ENCODE data around the gene LZTR1. TPM values are rescaled to one million over a fixed set of nuclear protein-coding genes. Genes with fewer than 3 reads are reported as not detected.

Gene LZTR1
- total RNA-seq, 1 experiment from 2014 or later = 40.2 TPM

DNA sequence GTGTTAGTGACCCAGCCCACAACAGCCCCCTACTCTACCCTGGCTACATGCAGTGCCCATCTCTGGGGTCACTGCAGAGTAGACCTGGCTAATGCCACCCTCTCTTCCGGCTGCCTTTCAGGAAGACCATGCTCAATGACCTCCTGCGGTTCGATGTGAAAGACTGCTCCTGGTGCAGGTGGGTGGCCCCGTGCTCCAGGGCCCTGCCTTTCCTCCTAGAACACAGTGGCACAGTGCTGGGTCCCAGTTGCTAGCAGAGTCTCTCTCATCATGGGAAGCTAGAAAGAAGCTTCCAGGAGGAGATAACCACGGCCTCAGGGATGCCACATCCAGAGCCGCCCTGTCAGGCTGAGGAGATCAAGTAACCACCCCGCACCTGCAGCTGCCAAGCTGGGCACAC lies 3.6 kb downstream of the LZTR1 start:
- Histone ChIP-seq H3K4me3 (ENCODE audit: low read depth in 2 of 2, low read length in 2 of 2) (no peak overlapping the region), H3K9me3 (ENCODE audit: control insufficient read depth, insufficient read depth, low read depth, low read length) (no peaks in the 10 kb centered on the region), H3K4me1 (ENCODE audit: control insufficient read depth, insufficient read depth, low read length) (0 out of 2 replicates have a peak, but pooled peaks cover 3% of the 10 kb centered on the region), H3K36me3 (ENCODE audit: control insufficient read depth, insufficient read depth, low read length) (no peaks in the 10 kb centered on the region; the same call in 1 of the 2 replicates), H3K27ac (ENCODE audit: low read length) (no peak overlapping the region), H3K27me3 (ENCODE audit: control insufficient read depth, insufficient read depth, low read length) (no peaks in the 10 kb centered on the region)
- ChIA-PET CTCF (no interaction called here), POLR2A (no interaction called here)
- intact Hi-C loops (cut with micrococcal nuclease; ENCODE audit: unreplicated experiment) (no loop called here), in situ Hi-C loops (cut with HindIII; ENCODE audit: low pct_unique_long_range_greater_than_20kb, low sequenced_read_pairs) (no loop called here)
- TF ChIP-seq, protein P1, sequence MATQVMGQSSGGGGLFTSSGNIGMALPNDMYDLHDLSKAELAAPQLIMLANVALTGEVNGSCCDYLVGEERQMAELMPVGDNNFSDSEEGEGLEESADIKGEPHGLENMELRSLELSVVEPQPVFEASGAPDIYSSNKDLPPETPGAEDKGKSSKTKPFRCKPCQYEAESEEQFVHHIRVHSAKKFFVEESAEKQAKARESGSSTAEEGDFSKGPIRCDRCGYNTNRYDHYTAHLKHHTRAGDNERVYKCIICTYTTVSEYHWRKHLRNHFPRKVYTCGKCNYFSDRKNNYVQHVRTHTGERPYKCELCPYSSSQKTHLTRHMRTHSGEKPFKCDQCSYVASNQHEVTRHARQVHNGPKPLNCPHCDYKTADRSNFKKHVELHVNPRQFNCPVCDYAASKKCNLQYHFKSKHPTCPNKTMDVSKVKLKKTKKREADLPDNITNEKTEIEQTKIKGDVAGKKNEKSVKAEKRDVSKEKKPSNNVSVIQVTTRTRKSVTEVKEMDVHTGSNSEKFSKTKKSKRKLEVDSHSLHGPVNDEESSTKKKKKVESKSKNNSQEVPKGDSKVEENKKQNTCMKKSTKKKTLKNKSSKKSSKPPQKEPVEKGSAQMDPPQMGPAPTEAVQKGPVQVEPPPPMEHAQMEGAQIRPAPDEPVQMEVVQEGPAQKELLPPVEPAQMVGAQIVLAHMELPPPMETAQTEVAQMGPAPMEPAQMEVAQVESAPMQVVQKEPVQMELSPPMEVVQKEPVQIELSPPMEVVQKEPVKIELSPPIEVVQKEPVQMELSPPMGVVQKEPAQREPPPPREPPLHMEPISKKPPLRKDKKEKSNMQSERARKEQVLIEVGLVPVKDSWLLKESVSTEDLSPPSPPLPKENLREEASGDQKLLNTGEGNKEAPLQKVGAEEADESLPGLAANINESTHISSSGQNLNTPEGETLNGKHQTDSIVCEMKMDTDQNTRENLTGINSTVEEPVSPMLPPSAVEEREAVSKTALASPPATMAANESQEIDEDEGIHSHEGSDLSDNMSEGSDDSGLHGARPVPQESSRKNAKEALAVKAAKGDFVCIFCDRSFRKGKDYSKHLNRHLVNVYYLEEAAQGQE (IDR thresholded peaks at IDR 0.05; ENCODE audit: insufficient read depth in 1 of 2, low read depth in 2 of 2, low read length in 1 of 2) = no peak
- TF ChIP-seq SIN3A (IDR thresholded peaks at IDR 0.05; ENCODE audit: borderline replicate concordance, insufficient read depth, low read depth, low read length) = no peak
- TF ChIP-seq TCF7L2 (IDR thresholded peaks at IDR 0.05; ENCODE audit: low read depth, low read length) = no peak
- TF ChIP-seq, protein P2, sequence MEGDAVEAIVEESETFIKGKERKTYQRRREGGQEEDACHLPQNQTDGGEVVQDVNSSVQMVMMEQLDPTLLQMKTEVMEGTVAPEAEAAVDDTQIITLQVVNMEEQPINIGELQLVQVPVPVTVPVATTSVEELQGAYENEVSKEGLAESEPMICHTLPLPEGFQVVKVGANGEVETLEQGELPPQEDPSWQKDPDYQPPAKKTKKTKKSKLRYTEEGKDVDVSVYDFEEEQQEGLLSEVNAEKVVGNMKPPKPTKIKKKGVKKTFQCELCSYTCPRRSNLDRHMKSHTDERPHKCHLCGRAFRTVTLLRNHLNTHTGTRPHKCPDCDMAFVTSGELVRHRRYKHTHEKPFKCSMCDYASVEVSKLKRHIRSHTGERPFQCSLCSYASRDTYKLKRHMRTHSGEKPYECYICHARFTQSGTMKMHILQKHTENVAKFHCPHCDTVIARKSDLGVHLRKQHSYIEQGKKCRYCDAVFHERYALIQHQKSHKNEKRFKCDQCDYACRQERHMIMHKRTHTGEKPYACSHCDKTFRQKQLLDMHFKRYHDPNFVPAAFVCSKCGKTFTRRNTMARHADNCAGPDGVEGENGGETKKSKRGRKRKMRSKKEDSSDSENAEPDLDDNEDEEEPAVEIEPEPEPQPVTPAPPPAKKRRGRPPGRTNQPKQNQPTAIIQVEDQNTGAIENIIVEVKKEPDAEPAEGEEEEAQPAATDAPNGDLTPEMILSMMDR (IDR thresholded peaks at IDR 0.05) = no peak
- no peak for TF ChIP-seq POLR2AphosphoS5 (IDR thresholded peaks at IDR 0.05; ENCODE audit: low read depth, low read length)
- no peak for ATAC-seq
- no TSS peak for BruUV-seq (replicated peaks)
- DNase-seq (ENCODE audit: low read depth, low spot score) = no peak

DNA sequence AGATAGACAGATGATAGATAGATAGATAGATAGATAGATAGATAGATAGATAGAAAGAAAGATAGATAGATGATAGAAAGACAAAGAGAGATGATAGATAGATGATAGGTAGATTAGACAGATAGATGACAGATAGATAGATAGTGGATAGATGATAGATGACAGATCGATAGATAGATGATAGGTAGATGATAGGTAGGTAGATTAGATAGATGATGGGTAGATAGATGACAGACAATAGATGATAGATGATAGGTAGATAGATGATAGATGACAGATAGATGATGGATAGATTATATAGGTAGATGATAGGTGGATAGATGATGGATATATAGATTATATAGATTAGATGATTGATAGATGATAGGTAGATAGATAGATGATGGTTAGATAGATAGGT lies 4.3 kb downstream of the LZTR1 start:
- CTCF ChIA-PET = no interaction called here
- POLR2A ChIA-PET = interaction anchor here (0.6 to 0.7 kb wide), 3 partner anchors 31 to 107 kb away, joined by 3 read pairs; no protein-coding TSS in a partner anchor
- Histone ChIP-seq H3K27ac (ENCODE audit: low read length) (no peak overlapping the region), H3K36me3 (ENCODE audit: control insufficient read depth, insufficient read depth, low read length) (no peaks in the 10 kb centered on the region; the same call in 1 of the 2 replicates), H3K27me3 (ENCODE audit: control insufficient read depth, insufficient read depth, low read length) (no peaks in the 10 kb centered on the region), H3K4me3 (ENCODE audit: low read depth in 2 of 2, low read length in 2 of 2) (no peak overlapping the region), H3K9me3 (ENCODE audit: control insufficient read depth, insufficient read depth, low read depth, low read length) (no peaks in the 10 kb centered on the region), H3K4me1 (ENCODE audit: control insufficient read depth, insufficient read depth, low read length) (0 out of 2 replicates have a peak, but pooled peaks cover 2% of the 10 kb centered on the region)
- BruUV-seq (replicated peaks) = TSS peak; percentile 64
- intact Hi-C loops (cut with micrococcal nuclease; ENCODE audit: unreplicated experiment) (no loop called here), in situ Hi-C loops (cut with HindIII; ENCODE audit: low pct_unique_long_range_greater_than_20kb, low sequenced_read_pairs) (no loop called here)
- DNase-seq (ENCODE audit: low read depth, low spot score) = no peak
- TF ChIP-seq, protein P1 (IDR thresholded peaks at IDR 0.05; ENCODE audit: insufficient read depth in 1 of 2, low read depth in 2 of 2, low read length in 1 of 2) = no peak
- TF ChIP-seq POLR2AphosphoS5 (IDR thresholded peaks at IDR 0.05; ENCODE audit: low read depth, low read length) (no peak), TCF7L2 (IDR thresholded peaks at IDR 0.05; ENCODE audit: low read depth, low read length) (no peak), SIN3A (IDR thresholded peaks at IDR 0.05; ENCODE audit: borderline replicate concordance, insufficient read depth, low read depth, low read length) (no peak)
- TF ChIP-seq, protein P2 (IDR thresholded peaks at IDR 0.05) = no peak
- ATAC-seq = no peak

Measured in Panc1 (cell line).